Ramos (cell line): ENCODE data around the gene CCDC8.
"Not testable (repeated sequence)": the region's sequence is repeated elsewhere in the genome, so short reads cannot be mapped to it uniquely, and the experiment has no call there.

Source experiments
- in situ Hi-C: fragments of 300-500 bp; cut with MboI; formaldehyde crosslinking; loops from one replicate; pipeline ENCODE4 v1.14.3; 2022; ENCODE audit warnings: low sequenced_read_pairs; ENCODE audit not compliant: unreplicated experiment

Gene CCDC8

DNA sequence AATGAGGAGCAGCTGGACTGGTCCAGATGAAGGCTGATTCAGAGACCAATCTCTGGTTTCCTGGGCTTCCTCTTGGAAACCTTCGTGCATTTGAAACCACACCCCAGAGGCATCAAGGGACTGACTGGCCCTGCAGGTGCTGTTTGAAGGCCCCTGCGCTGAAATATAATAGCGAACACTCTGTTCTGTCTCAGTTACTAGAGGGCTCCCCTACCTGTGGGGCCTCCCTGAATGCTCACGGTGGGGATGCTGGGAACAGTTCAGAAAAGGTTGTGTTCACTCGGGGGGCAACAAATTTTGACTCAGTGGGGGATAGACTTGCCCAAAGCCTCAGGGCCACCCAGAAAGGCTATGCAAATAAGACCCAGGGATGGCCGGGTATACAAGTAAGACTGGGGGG, 6.4 kb downstream of the CCDC8 start:
- in situ Hi-C loops: no loop called here

DNA sequence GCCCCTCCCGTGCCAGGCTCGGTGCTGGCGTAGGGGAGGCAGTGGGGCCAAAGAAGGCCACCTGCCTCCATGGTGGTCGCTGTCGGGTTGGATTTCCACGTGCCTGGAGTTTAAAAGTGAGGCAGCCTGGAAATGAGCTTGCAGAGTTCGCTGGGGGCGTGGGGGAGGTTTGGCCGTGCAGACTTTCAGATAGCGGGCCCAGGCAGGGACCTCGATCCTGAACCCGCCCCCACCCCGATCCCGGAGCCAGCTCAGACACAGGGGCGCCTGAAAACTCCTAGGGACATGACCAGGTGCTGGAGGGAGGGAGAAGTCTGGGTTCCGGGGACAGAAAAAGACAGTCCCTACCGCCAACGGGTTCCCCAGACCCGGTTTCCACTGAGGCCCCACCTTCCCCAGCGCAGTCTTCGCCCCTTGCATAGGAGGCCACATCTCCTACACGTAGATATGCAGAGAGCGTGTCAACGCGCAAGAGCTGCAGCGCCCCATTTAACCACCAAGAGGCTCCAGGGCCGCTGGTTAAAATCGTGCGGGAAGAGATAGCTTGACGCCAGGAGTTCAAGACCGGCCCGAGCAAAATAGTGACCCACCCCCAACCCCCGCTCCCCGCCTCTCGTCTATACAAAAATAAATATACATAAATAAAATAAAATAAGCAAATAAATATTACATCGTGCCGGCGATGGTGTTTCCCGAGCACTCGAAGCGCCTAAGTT, 8.5 kb downstream of the CCDC8 start:
- in situ Hi-C loops: loop anchor here (5.0 kb wide), 1 partner anchor 82 kb away; no protein-coding TSS in a partner anchor

DNA sequence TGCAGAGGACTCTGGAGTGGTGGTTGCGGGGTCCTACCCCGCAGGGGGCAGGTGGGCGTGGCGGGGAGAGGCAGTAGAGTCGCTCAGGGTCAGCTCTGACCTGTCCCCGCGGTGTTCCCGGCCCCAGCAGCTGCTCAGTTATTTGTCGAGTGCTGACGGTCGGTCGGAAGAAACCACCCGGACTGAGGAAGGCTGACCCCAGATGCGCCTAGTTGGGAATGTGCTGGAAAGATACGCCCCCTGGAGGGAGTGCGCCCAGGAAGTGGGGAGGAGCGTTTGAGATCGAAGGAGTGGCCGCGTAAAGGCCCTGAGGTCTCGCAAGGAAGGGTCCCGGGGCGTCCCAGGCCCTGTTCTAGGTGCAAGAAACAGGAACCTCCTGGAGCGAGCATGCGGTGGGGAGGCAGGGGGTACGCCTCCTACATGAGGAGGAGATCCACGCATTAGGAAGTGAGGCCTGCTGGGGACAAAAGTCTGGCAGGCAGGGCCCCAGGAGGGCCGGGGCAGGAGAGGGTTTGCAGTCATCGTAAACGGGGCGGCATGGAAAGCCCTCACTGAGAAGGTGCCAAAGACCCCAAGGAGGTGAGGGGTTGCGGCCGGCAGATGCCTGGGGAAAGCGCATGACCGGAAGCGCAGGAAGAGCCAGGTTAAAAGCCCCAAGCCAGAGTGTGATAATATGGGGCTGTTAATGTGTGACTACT, 9.2 kb downstream of the CCDC8 start:
- in situ Hi-C loops: loop anchor here (5.0 kb wide), 1 partner anchor 83 kb away; no protein-coding TSS in a partner anchor

DNA sequence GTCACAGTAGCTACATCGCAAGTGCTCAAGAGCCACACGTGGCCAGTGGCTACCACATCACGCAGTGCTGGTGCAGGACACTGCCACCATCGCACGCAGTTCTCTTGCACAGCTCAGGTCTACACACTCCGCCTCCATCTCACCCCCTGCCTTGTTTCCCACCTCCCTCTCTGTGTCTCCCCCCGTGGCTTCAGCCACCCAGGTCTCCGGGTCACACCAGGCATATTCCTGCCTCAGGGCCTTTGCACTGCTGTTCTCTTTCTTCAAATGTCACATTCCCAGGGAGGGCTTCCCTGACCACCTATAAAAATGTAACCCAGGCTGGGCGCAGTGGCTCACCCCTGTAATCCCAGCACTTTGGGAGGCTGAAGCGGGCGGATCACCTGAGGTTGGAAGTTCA, 10.6 kb downstream of the CCDC8 start:
- in situ Hi-C loops: loop anchor here (5.0 kb wide), 1 partner anchor 85 kb away; no protein-coding TSS in a partner anchor

DNA sequence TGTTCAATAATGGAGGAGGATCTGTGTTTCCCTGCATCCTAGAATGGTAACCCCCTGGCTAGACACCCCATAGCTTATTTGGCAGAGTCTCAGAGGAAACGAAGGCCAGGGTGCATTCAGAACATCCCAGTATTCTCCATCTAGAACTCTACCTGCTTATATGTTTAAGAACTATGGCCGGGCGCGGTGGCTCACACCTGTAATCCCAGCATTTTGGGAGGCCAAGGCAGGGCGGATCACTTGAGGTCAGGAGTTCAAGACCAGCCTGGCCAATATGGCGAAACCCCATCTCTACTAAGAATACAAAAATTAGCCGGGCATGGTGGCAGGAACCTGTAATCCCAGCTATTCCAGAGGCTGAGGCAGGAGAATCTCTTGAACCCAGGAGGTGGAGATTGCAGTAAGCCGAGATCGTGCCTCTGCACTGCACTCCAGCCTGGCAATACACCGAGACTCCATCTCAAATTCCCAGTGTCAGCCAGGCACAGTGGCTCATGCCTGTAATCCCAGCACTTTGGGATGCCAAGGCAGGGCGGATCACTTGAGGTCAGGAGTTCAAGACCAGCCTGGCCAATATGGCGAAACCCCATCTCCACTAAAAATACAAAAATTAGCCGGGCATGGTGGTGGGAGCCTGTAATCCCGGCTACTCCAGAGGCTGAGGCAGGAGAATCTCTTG, 15.4 kb downstream of the CCDC8 start:
- in situ Hi-C loops: not testable (repeated sequence)

DNA sequence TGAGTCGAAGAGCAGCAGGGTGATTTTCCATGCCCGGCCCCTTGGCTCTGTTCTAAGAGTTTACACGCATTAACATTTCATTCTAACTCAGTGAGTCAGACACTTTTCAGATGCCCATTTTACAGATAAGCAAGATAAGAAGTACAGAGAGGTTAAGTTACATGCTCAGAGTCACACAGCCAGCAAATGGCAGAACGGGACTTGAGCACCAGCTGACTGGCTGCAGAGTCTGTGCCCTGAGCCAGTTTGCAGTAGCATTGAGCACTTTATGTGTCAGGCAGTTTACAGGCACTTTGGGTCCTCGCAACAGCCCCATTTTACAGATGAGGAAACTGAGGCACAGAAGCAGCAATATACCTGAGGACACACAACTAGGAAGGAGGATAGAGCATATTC, 19.0 kb downstream of the CCDC8 start:
- in situ Hi-C loops: no loop called here

DNA sequence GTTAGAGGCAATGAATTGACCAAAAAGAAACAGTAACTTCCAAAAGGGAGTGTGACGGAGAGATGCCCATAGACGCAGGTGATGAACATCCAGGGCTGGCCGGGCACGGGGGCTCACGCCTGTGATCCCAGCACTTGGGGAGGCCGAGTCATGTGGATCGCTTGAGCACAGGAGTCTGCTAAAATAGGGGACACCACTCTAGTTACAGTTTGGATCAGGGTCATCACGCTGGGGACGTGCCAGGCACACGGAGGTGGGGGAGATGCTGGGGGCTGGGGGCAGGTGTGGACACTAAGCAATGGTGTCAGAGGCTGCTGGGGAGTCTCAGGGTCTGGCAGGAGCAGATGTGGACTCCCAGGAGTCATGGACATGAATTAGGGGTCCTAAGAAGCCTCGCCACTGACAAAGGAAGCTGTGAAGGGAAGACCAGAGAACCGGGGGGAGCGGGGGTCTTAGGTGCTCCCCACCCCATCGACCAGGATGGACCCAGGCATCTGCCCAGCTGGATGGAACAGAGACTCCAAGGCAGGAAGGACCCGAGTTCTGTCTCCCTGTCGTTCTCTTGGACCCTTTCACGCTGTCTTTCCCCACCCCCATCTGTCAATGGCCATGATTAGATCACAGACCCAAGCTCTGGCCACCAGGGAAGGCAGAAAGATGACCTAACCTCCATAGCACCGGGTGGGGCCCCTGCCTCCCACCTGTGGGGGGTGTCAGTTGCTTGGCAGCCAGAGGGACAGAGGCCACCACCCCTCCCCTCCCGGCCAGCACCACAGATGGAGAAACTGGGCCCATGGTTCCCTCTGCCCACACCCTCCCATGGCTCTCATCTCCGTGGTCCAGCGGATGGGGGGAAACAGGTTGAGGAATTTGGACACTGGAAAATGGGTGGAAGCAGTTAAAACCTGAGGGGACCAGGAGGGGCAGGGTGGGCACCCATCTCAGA, 19.6 kb downstream of the CCDC8 start:
- in situ Hi-C loops: no loop called here

DNA sequence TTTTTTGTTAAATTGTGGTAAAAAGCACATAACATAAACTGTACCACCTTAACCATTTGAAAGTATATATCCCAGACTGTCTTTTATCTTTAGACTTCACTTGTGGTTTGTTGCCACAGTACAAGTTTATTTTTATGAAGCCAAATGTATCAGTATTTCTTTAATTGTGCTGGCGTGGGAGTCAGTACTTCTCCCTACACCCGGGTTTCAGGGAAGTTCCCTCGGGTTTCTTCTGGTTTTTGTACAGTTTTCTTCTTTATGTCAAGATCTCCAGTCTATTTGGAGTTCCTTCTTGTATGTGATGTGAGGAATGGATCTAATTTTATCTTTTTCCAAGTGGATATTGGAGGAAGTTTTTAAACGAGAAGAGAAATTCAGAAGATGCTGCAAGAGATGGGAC, 20.5 kb downstream of the CCDC8 start:
- in situ Hi-C loops: no loop called here

DNA sequence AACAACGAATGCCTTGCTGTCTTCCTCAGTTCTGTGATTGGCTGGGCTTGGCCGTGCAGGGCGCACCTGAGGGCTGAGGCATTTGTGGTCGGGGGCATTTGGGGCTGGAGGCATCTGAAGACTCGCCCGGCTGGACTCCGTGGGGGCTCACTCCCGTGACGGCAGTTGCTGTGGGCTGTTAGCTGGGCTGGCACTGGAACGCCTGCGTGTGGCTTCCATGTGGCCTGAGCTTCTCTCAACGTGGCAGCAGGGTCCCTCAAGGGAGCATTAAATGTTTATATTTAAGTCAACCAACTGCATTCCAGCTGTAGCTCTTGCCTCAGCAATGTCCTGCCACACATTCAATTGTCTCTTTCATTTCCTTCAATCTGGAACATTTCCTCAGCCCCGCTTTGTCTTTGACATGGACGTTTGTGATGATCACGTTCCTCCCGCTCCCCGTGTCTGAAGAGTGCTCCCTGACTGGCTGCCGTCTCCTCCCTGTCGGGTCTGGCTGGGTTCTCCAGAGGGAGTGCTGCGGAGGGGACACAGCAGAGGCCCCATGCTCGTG, 21.0 kb downstream of the CCDC8 start:
- in situ Hi-C loops: no loop called here

DNA sequence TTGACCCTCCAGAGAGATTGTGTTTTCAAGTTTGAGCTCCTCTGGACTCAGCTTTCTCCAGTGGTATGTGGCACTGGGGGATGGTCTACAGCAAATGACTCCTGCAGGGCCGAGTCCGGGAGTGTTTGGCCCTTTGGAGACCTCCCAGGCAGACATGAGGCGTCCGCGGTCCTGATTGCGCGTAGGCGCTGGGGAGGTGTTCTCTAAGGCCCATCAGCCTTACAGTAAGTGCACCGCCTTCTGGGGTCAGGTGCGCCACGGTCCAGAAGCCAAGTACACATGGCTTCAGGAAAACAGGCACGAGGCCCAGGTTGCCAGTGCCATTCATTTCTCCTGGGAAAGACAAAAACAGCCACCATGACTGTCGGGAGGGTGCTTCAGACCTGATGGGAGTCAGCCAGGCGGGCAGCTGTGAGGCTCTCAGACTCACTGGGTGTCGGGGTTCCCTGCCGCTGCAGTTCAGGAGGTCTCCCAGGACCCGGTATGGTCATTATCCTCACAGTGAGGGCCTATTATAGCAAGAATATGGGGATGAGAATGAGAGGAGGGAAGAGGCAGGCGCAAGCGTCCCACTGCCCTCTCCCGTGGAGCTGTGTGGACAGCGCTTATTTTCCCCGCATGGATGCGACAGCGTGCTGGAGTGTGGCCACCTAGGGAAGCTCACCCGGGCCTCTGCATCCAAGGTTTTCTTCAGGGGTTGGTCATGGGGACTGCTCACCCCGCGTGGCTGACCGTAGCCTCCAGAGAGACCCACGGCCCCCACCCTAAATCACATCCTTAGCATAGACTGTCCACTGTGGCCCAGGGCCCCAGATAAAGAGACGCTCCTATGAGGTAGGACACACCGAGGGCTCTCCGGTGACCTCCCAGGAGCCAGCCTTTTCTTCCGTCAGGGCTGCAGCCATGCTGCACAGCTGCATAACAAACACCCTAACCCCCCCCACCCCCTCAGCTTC, 21.8 kb downstream of the CCDC8 start:
- in situ Hi-C loops: no loop called here

DNA sequence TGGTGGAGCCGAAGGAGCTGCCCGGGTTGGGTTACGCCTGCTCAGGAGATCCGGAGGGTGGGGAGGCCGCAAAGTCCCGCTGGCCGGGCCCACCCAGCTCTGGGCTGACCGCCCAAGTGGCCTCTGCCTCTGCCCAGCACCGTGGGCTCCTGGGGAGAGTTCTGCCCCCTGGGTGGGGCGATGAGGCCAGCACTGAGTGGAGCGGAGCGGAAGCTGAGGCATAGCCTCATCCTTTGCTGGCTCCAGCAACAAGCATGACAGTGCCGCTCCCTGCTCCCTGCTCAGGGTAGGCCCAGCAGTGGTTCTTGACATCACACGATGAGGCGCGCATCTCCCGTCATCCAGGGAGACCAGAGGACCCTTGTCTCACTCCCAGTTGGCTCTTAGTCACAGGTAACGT, 22.5 kb downstream of the CCDC8 start:
- in situ Hi-C loops: no loop called here

DNA sequence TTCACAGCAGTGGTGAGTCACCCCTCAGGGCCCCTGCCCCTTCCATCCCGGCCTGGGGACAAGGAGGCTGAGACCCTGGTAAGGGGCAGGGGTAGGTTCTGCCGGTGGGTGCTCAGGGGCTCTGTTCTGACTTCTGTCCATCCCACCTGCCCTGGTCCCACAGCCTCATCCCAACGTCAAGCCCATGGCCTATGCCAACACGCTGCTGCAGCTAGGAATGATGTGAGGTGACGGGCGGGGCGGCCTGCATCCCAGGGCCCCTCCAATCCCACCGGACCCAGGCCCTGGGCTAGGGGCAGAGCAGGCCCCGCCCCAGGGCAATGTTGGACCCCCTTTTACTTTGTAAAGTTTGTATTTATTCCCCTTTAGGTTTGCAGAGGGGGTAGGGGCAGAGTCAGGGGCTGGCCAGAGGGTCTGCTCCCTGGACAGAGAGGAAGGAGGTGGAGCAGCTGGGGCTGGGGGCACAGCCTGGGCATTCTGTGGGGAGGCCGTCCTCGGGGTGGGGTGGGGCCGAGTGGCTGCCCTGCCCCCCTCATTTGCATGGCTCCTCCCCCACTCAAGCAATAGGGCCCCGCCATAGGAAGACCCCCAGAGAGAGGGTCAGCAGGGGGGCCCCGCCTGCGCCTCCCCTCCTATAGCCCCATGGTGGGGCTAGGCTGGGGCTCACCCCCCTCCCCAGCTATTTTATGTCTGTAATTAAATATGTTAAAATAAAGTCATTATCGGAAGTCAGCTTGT, 23.1 kb downstream of the CCDC8 start:
- in situ Hi-C loops: no loop called here

DNA sequence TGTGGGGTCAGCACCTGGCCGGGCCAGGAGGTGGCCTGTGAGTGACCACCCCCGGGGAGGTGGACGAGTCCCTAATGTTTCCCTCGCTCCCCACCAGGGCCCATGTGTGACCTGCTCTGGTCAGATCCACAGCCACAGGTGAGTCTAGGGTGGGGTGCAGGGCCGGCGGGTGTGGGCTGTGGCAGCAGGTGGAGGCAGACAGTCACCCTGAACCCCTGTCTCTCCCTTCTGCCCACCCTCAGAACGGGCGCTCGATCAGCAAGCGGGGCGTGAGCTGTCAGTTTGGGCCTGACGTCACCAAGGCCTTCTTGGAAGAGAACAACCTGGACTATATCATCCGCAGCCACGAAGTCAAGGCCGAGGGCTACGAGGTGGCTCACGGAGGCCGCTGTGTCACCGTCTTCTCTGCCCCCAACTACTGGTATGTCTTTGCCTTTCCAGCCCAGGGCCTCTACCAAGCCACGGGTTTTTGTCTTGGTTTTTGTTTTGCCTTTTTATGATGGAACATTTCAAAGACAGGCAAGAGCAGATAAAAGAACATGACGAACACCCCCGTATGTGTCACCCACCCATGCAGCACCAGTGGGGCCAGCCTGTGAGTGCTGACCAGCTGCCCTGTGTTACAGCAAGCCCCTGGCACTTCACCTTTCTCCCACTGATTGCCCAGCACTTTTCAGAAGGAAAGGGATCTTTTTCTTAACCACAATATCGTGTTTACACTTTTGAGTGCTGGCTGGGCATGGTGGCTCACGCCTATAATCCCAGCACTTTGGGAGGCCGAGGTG, 24.9 kb downstream of the CCDC8 start:
- in situ Hi-C loops: no loop called here

DNA sequence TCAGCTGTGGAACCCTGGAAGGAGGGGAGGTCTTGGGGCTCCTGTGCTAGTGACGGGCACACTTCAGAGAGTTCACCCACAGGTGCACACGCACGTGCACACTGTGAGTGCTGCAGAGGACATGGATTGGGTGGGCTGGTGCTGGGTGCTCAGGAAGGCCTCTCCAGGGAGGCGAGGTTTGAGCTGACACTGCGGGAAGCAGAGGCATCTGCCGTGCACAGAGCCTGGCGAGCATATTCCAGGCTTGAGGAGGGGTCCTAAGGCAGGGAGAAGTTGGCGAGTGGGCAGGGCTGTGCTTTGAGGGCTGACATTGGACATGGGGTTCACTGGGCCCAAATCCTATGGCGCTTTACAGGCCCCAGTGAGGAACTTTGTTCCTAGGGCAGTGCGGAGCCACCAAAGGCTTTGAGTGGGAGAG, 25.6 kb downstream of the CCDC8 start:
- in situ Hi-C loops: no loop called here

DNA sequence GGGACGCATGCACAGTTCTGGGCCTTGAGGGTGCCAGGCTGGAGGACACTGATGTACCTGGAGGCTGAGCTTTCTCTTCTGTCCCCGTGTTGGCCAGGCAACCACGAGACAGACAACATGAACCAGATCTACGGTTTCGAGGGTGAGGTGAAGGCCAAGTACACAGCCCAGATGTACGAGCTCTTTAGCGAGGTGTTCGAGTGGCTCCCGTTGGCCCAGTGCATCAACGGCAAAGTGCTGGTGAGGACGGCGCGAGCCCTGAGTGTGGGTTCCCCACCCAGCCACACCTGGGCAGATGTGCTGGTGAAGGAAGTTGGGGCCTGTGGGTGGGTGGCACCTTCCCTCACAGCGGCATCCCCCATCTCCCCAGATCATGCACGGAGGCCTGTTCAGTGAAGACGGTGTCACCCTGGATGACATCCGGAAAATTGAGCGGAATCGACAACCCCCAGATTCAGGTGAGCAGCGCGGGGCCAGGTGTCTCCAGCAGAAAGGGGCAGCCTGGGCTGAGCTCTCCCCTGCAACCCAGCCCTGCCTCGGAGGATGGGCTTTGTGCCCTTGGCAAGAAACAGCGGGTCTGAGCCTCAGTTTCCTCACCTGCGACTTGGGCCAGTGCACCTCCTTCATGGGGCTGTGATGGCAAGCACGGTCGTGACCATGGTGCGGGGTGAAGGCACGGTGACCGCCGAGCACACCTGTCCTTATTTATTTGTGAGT, 26.2 kb downstream of the CCDC8 start:
- in situ Hi-C loops: no loop called here

DNA sequence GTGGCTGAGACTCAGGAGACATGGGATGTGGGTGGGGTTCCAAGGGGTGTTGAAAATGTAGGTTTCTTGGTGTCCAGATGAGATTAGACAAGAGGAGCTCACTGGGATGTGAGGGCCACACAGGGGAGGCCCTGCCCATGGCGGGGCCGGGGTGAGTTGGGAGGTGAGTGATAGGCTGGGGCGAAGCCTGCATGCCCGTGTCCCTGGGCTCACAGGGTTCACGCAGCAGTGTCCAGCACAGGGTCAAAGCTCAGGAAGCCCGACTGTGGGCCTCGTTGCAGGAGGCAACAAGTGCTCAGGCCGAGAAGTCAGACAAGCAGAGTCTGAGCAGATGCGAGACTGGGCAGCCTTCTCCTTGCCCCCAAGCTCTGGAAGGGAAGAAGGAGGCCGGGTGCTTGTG, 27.2 kb downstream of the CCDC8 start:
- in situ Hi-C loops: no loop called here

DNA sequence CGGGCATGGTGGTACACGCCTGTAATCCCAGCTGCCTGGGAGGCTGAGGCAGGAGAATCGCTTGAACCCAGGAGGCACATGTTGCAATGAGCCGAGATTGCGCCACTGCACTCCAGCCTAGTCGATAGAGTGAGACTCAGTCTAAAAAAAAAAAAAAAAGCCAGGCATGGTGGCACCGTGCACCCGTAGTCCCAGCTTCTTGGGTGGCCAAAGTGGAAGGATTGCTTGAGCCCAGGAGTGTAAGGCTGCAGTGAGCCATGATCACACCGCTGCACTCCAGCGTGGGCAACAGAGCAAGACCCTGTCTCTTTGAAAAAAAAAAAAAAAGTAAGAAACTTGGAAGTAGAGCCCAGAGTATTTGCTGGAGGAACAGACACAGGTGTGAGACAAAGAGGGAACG, 27.7 kb downstream of the CCDC8 start:
- in situ Hi-C loops: no loop called here
